GM18511 (cell line): ENCODE measurements around the gene EAF1.
A peak's percentile ranks its signal among the peaks of the same experiment; 100 is the strongest.
"Not testable (repeated sequence)": the region's sequence is repeated elsewhere in the genome, so short reads cannot be mapped to it uniquely, and the experiment has no call there.

Source experiments
- ATAC-seq: cut with Tn5 transposase; IDR thresholded peaks from one replicate; pipeline ENCODE4 v1.9.1; 2021; ENCODE audit warnings: mild to moderate bottlenecking, moderate library complexity; ENCODE audit not compliant: unreplicated experiment

The EAF1 gene

DNA sequence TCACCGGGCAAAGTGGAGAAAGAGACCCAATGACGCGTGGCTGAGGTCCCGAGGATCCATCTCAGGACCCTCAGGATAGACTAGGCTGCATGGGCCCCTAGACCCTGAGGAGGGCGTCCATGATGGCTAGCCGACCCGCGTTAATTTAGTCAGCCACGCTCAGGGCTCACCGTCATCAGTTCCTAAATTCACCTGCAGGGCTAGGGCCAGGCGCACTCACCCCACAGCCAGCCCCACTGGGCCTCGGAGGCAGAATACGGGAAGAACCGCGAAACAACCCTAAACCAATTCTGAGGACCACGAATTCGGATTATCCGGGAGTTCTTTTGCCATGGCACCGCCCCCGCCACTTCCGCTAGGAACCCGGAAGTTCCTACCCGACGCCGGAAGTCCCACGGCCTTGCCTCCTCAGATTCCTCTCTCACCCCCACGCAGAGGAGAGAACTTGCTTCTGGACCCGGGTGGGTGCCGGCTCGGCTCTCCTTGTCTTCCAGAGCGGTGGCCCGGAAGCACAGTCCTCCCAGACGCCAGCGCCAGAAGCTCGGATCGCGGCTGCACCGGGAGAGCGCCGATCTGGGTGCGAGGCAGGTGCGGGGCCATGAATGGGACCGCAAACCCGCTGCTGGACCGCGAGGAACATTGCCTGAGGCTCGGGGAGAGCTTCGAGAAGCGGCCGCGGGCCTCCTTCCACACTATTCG lies at the start of gene EAF1, which contains the start of gene METTL6:
Gene EAF1 (plus strand): TSS at position 417 of the 699 bp plus-strand sequence. CDS start 182 bp downstream, at position 599.
Gene METTL6 (minus strand): TSS at position 363 of the 699 bp plus-strand sequence. CDS start 1,033 bp downstream, outside the sequence.
- ATAC-seq, result peak; percentile 96

GRCh38 chr3:15377961-15378791 lies 49.2 kb upstream of the EAF1 start:
- ATAC-seq, result peak; percentile 86

GRCh38 chr3:15380980-15381890 lies 46.2 kb upstream of the EAF1 start:
- ATAC-seq, result no peak

DNA sequence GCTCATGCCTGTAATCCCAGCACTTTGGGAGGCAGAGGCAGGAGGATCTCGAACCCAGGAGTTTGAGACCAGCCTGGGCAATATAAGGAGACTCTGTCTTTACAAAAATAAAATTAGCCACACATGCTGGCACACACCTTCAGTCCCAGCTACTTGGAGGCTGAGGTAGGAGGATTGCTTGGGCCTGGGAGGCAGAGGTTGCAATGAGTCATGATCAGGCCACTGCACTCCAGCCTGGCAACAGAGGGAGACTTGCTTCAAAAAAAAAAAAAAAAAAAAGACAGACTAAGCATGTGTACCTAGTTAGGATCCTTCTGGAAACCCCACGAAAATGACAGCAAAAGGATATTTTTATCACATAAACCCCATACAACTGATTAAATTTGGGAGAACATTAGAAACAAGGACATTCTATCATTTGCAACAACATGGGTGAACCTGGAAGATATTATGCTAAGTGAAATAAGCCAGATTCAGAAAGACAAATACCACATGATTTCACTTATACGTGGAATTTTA lies 44.9 kb upstream of the EAF1 start:
- ATAC-seq, result no peak

- peak; percentile 92 for ATAC-seq
Measured at GRCh38 chr3:15384510-15385237, 42.7 kb upstream of the EAF1 start.

DNA sequence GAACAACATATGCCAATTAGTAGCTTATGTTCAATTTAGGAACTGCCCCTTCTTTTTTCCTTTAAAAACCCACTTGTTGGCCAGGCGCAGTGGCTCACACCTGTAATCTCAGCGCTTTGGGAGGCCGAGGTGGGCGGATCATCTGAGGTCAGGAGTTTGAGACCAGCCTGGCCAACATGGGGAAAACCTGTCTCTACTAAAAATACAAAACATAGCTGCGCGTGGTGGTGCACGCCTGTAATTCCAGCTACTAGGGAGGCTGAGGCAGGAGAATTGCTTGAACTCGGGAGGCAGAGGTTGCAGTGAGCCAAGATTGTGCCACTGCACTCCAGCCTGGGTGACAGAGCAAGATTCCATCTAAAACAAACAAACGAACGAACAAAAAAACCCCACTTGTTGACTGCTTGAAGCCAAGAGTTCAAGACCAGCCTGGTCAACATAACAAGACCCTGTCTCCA lies 42.1 kb upstream of the EAF1 start:
- peak; percentile 18 for ATAC-seq

DNA sequence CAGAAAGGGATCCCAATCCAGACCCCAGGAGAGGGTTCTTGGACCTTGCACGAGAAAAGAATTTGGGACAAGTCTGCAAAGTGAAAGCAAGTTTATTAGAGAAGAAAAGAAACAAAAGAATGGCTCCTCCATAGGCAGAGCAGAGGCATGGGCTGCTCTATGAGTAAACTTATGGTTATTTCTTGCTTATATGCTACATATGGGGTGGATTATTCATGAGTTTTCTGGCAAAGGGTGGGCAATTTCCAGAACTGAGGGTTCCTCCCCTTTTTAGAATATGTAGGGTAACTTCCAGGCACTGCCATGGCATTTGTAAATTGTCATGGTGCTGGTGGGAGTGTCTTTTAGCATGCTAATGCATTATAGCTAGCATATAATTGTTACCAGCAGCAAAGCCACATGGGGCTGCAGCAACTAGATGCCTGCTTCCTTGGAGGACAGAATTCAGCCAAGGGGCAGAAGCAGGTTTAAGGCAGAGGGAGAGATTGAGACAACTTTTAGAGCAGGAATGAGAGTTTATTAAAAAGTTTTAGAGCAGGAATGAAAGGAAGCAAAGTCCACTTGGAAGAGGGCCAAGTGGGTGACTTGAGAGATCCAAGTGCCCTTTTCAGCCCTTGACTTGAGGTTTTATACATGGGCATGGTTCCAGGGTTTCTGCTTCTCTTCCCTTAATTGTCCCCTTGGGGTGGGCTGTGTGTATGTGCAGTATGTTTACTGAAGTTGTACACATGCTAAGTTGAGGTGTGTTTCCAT lies 41.3 kb upstream of the EAF1 start:
- ATAC-seq, result no peak

DNA sequence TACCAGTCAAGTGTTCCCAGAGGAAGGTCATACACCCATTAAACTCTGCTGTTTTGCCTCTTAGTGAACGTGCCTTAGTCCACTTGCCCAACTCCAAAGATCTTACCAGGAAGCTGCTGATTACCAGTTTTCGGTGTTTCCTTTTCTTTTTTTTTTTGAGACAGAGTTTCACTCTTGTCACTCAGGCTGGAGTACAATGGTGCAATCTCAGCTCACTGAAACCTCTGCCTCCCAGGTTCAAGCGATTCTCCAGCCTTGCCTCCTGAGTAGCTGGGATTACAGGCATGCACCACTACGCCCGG lies 40.8 kb upstream of the EAF1 start:
- not testable (repeated sequence) for ATAC-seq

DNA sequence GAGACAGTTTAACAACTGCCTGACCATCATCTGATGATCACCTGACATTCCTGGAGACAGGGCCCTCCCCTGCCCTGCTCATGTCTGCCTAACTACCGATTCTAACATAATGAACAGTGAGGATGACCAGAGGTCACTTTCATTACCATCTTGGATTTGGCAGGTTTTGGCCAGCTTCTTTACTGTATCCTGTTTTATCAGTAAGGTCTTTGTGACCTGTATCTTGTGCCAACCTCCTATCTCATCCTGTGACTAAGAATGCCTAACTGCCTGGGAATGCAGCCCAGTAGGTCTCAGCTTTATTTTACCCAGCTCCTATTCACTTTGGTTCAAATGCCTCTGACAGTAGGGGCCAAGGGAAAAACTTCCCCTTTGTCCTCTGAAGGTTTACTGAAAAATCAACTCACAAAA lies 40.2 kb upstream of the EAF1 start:
- ATAC-seq, result no peak

DNA sequence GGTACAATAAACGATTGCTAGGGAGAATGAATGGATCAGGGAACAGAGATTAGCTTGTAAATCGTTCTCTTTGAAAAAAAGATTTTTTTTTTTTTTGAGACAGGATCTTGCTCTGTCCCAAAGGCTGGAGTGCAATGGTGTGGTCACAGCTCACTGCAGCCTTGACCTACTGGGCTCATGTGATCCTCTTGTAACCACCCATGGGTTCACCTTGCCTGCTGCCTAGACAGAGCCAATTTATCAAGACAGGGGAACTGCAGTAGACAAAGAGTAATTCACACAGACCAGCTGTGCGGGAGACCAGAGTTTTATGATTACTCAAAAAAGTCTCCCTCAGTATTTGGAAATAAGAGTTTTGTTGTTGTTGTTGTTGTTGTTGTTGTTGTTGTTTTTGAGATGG lies 39.7 kb upstream of the EAF1 start:
- no peak for ATAC-seq

- ATAC-seq, result not testable (repeated sequence)
Measured at GRCh38 chr3:15388335-15388734, 39.1 kb upstream of the EAF1 start.

DNA sequence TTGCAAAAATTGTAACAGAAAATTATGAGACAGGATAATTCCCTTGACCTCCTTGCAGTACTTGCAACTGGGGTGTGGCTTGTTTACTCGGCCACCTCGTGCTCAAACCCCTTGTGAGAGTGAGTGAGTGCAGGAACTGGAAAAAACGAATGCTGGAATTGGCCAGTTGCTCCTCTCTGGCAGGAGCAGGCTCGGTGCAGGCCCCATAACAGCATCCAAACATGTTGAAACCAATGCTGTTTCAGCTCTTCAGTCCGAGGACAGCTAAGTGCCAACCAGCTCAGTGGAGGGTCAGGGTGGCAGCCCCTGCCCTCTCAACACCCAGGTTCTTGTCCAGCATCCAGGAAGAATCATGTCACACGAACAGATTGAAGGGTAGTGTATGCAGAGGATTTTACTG lies 36.9 kb upstream of the EAF1 start:
- ATAC-seq, result no peak

DNA sequence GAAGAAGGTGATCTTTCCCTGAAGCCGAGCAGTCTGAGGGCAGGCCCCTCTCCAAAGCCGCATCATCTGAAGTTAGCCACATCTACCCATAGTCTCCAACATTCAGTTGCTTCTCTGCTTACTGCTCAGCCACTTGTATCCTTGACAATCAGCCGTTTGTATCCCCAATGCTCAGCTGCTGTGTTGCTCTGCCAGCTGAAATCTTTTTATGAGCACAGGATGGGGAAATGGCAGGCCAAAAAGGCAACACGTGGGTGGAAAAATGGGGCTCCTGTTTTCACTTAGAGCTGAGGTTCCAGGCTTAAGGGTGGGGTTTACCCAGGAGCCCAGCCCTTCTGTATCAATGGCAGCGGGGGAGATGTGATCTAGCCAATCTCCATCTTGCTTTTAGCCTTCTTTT lies 36.4 kb upstream of the EAF1 start:
- ATAC-seq, result no peak

DNA sequence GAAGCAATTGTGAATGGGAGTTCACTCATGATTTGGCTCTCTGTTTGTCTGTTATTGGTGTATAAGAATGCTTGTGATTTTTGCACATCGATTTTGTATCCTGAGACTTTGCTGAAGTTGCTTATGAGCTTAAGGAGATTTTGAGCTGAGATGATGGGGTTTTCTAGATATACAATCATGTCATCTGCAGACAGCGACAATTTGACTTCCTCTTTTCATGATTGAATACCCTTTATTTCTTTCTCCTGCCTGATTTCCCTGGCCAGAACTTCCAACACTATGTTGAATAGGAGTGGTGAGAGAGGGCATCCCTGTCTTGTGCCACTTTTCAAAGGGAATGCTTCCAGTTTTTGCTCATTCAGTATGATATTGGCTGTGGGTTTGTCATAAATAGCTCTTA lies 34.1 kb upstream of the EAF1 start:
- not testable (repeated sequence) for ATAC-seq

DNA sequence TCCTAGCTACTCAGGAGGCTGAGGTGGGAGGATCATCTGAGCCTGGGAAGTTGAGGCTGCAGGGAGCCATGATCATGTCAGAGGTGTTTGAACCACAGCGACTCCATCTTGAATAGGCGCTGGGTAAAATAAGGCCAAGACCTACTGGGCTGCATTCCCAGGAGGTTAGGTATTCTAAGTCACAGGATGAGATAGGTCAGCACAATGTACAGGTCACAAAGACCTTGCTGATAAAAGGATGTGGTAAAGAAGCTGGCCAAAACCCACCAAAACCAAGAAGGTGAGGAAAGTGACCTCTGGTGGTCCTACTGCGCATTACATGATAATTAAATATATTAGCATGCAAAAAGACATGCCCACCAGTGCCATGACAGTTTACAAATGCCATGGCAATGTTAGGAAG lies 28.7 kb upstream of the EAF1 start:
- not testable (repeated sequence) for ATAC-seq

DNA sequence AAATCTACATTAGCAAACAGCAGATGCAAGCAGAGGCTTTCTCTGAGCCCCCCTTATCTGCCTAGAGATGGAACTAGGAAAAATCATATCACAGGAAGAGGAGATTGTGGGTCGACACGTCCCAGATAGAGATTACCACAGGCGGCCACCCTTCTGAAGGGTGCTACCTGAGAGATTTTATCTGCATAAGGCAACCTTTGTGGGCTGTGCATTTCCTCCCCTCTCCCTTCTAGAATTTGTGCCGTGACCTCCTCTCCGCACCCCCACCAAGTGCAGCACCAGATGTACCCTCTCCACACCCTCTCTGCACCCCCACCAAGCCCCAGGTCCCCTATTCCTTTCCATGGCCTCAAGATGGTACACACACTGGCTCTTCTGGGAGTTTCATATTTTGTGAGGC lies 27.4 kb upstream of the EAF1 start:
- ATAC-seq, result no peak

GRCh38 chr3:15401936-15402335 lies 25.5 kb upstream of the EAF1 start:
- no peak for ATAC-seq

GRCh38 chr3:15403495-15403894 lies 23.9 kb upstream of the EAF1 start:
- no peak for ATAC-seq

DNA sequence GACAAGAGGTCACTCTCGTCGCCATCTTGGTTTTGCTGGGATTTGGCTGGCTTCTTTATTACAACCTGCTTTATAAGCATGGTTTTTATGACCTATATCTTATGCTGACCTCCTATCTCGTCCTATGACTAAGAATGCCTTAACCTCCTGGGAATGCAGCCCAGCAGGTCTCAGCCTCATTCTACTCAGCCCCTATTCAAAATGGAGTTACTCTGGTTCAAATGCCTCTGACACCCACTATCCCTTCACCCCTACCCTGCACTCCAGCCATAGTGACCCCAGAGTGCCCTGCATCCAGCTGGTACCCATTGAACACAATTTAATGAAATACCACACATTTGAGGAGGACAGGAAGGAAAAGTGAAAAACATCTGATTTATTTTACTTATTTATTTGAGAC lies 23.4 kb upstream of the EAF1 start:
- ATAC-seq, result no peak

- no peak for ATAC-seq
Measured at GRCh38 chr3:15404767-15405166, 22.6 kb upstream of the EAF1 start.
